H9 (cell line): ENCODE measurements around the gene PTPN3. TPM values are rescaled to one million over a fixed set of nuclear protein-coding genes. Genes with fewer than 3 reads are reported as not detected.

ENCODE experiments used
- DNase-seq: peaks from one replicate; pipeline ENCODE4 v3.0.0-alpha.2; 2017
- H2AFZ ChIP-seq: one replicate; pipeline ENCODE4 v1.6.1; 2013; ENCODE audit warnings: mild to moderate bottlenecking, low read length, control low read depth, moderate library complexity
- H2AK5ac ChIP-seq: 2 replicates; pipeline ENCODE4 v1.6.1; 2013; ENCODE audit warnings: low read length, control low read depth, mixed read lengths; ENCODE audit not compliant: insufficient read length
- H2BK120ac ChIP-seq: one replicate; pipeline ENCODE4 v1.6.1; 2013; ENCODE audit warnings: low read depth, mild to moderate bottlenecking, low read length, control low read depth, inconsistent platforms; ENCODE audit not compliant: poor library complexity, severe bottlenecking
- H2BK12ac ChIP-seq: 2 replicates; pipeline ENCODE4 v1.6.1; 2013; ENCODE audit warnings: low read length, control low read depth, mixed read lengths, low read depth; ENCODE audit not compliant: insufficient read length
- H2BK15ac ChIP-seq: 2 replicates; pipeline ENCODE4 v1.6.1; 2013; ENCODE audit warnings: low read depth, low read length, control low read depth
- H2BK20ac ChIP-seq: one replicate; pipeline ENCODE4 v1.6.1; 2013; ENCODE audit warnings: low read depth, mild to moderate bottlenecking, low read length, control low read depth, inconsistent platforms; ENCODE audit not compliant: poor library complexity, severe bottlenecking
- H2BK5ac ChIP-seq: 2 replicates; pipeline ENCODE4 v1.6.1; 2013; ENCODE audit warnings: low read length, control low read depth, mixed read lengths; ENCODE audit not compliant: insufficient read length
- H3K14ac ChIP-seq: 2 replicates; pipeline ENCODE4 v1.6.1; 2013; ENCODE audit warnings: low read length, control low read depth; ENCODE audit not compliant: insufficient read depth
- H3K18ac ChIP-seq: 2 replicates; pipeline ENCODE4 v1.6.1; 2013; ENCODE audit warnings: low read depth, mild to moderate bottlenecking, mixed read lengths, low read length, control low read depth; ENCODE audit not compliant: insufficient read length
- H3K23ac ChIP-seq: 2 replicates; pipeline ENCODE4 v1.6.1; 2013; ENCODE audit warnings: low read length, control low read depth, mixed read lengths, low read depth; ENCODE audit not compliant: insufficient read length
- H3K23me2 ChIP-seq: 2 replicates; pipeline ENCODE4 v1.6.1; 2013; ENCODE audit warnings: low read depth, mild to moderate bottlenecking, mixed read lengths, low read length, control low read depth; ENCODE audit not compliant: insufficient read length, poor library complexity, severe bottlenecking
- H3K27ac ChIP-seq: 2 replicates; pipeline ENCODE4 v1.5.1; 2013; ENCODE audit warnings: low read length, control low read depth, mixed read lengths, low read depth; ENCODE audit not compliant: insufficient read length
- H3K27me3 ChIP-seq: 2 replicates; pipeline ENCODE4 v1.6.1; 2013; ENCODE audit warnings: low read length, control low read depth, inconsistent platforms; ENCODE audit not compliant: insufficient read depth
- H3K4ac ChIP-seq: 2 replicates; pipeline ENCODE4 v1.6.1; 2013; ENCODE audit warnings: low read depth, mild to moderate bottlenecking, control low read depth, inconsistent platforms, low read length, moderate library complexity
- H3K4me1 ChIP-seq: 2 replicates; pipeline ENCODE4 v1.6.1; 2013; ENCODE audit warnings: low read length, control low read depth, inconsistent platforms; ENCODE audit not compliant: insufficient read depth
- H3K4me2 ChIP-seq: 2 replicates; pipeline ENCODE4 v1.6.1; 2013; ENCODE audit warnings: low read length, control low read depth, mixed read lengths; ENCODE audit not compliant: insufficient read length, insufficient read depth
- H3K56ac ChIP-seq: 2 replicates; pipeline ENCODE4 v1.6.1; 2013; ENCODE audit warnings: low read depth, mild to moderate bottlenecking, mixed read lengths, low read length, control low read depth; ENCODE audit not compliant: insufficient read length
- H3K79me1 ChIP-seq: 2 replicates; pipeline ENCODE4 v1.6.1; 2013; ENCODE audit warnings: low read depth, mild to moderate bottlenecking, moderate library complexity, low read length, control low read depth, inconsistent platforms; ENCODE audit not compliant: insufficient read depth, poor library complexity, severe bottlenecking
- H3K79me2 ChIP-seq: 2 replicates; pipeline ENCODE4 v1.6.1; 2013; ENCODE audit warnings: low read length, control low read depth, inconsistent platforms; ENCODE audit not compliant: insufficient read depth
- H3K9ac ChIP-seq: 2 replicates; pipeline ENCODE4 v1.6.1; 2013; ENCODE audit warnings: low read length, control low read depth, mixed read lengths; ENCODE audit not compliant: insufficient read length; ENCODE audit errors: extremely low read depth
- H3K9me3 ChIP-seq: one replicate; pipeline ENCODE4 v1.6.1; 2013; ENCODE audit warnings: low read depth, low read length, inconsistent platforms; ENCODE audit not compliant: control insufficient read depth
- H3T11ph ChIP-seq: one replicate; pipeline ENCODE4 v1.6.1; 2013; ENCODE audit warnings: mild to moderate bottlenecking, low read length, control low read depth, inconsistent platforms
- H4K20me1 ChIP-seq: one replicate; pipeline ENCODE4 v1.6.1; 2013; ENCODE audit not compliant: control insufficient read depth, insufficient read length, insufficient read depth
- H4K5ac ChIP-seq: 2 replicates; pipeline ENCODE4 v1.6.1; 2013; ENCODE audit warnings: low read depth, mild to moderate bottlenecking, mixed read lengths, low read length, control low read depth; ENCODE audit not compliant: insufficient read length
- H4K8ac ChIP-seq: replicated peaks from 2 replicates; pipeline ENCODE4 v1.6.1; 2013; ENCODE audit warnings: low read length, control low read depth, mixed read lengths, low read depth; ENCODE audit not compliant: insufficient read length
- H4K91ac ChIP-seq: 2 replicates; pipeline ENCODE4 v1.6.1; 2013; ENCODE audit warnings: low read depth, mild to moderate bottlenecking, moderate library complexity, mixed read lengths, low read length, control low read depth; ENCODE audit not compliant: insufficient read length
- H3K27ac Mint-ChIP-seq, 3 experiments: 2 replicates in 2 of 3; 3 replicates in 1 of 3; pipeline ENCODE4 v1.8.0; 2020 to 2021; ENCODE audit warnings: mixed read lengths in 3 of 3, mild to moderate bottlenecking in 1 of 3, moderate library complexity in 1 of 3
- H3K27me3 Mint-ChIP-seq: 2 replicates; pipeline ENCODE4 v1.8.0; 2021; ENCODE audit warnings: low read depth, mild to moderate bottlenecking, moderate library complexity, mixed read lengths
- H3K36me3 Mint-ChIP-seq, 3 experiments: 2 replicates in 2 of 3; 3 replicates in 1 of 3; pipeline ENCODE4 v1.8.0; 2020 to 2021; ENCODE audit warnings: low read depth in 3 of 3, mixed read lengths in 3 of 3; ENCODE audit not compliant: insufficient read depth in 1 of 3
- H3K4me1 Mint-ChIP-seq, 2 experiments: 2 replicates each; pipeline ENCODE4 v1.8.0; 2020; ENCODE audit warnings: mixed read lengths in 2 of 2
- H3K4me3 Mint-ChIP-seq, 2 experiments: 2 replicates in 1 of 2; 3 replicates in 1 of 2; pipeline ENCODE4 v1.8.0; 2020 to 2021; ENCODE audit warnings: mild to moderate bottlenecking in 2 of 2, mixed read lengths in 2 of 2, moderate library complexity in 1 of 2
- H3K9me3 Mint-ChIP-seq, 2 experiments: 2 replicates in 1 of 2; 3 replicates in 1 of 2; pipeline ENCODE4 v1.8.0; 2020; ENCODE audit warnings: mild to moderate bottlenecking in 2 of 2, mixed read lengths in 2 of 2, moderate library complexity in 1 of 2
- CTCF ChIP-seq: fragments of 200-600 bp; sonication (generic); conservative IDR thresholded peaks from 3 replicates; pipeline ENCODE4 v1.8.0; 2021; ENCODE audit warnings: antibody characterized with exemption, mild to moderate bottlenecking
- WGBS: extraction: QIAGEN DNeasy Blood & Tissue Kit; methylation state at CpG from one replicate; pipeline ENCODE4 v1.1.7; 2013; ENCODE audit warnings: missing lambda C conversion rate, low lambda C conversion rate, mixed read lengths; ENCODE audit not compliant: insufficient read length; ENCODE audit errors: extremely low coverage; 5-methylcytosine and 5-hydroxymethylcytosine counted together
- total RNA-seq: library from RNA; stranded (reverse); gene quantifications from 2 replicates; pipeline ENCODE4 v1.2.1, GENCODE V29; 2021

Gene PTPN3
- total RNA-seq, 1 experiment from 2014 or later: 2.6 TPM

- Histone ChIP-seq H3K23ac (no peak overlapping the region), H3K27ac (no peak overlapping the region), H4K20me1 (no peaks in the 10 kb centered on the region), H3K56ac (no peak overlapping the region), H3K4me2 (no peak overlapping the region), H3K9me3 (no peaks in the 10 kb centered on the region), H2BK120ac (no peak overlapping the region), H3K4ac (no peak overlapping the region), H2BK12ac (no peak overlapping the region), H3T11ph (no peak overlapping the region), H2BK20ac (no peak overlapping the region), H2AFZ (no peak overlapping the region), H3K4me1 (no peaks in the 10 kb centered on the region), H3K18ac (no peak overlapping the region), H3K79me2 (no peaks in the 10 kb centered on the region), H2BK15ac (no peak overlapping the region), H4K8ac (no peak overlapping the region), H3K79me1 (no peaks in the 10 kb centered on the region), H4K91ac (no peak overlapping the region), H3K9ac (no peak overlapping the region), H4K5ac (no peak overlapping the region), H2AK5ac (no peak overlapping the region), H3K14ac (no peak overlapping the region), H2BK5ac (no peak overlapping the region), H3K27me3 (no peaks in the 10 kb centered on the region), H3K23me2 (no peaks in the 10 kb centered on the region)
- Mint-ChIP-seq H3K4me1 (no peaks in the 10 kb centered on the region), H3K36me3 (no peaks in the 10 kb centered on the region; a peak in 1 of 7 replicates), H3K27ac (no peak overlapping the region), H3K9me3 (peaks cover 0 to 3% of the 10 kb centered on the region in 2 experiments; a peak in 1 of 5 replicates), H3K4me3 (no peak overlapping the region), H3K27me3 (peaks cover 6% of the 10 kb centered on the region)
- DNase-seq: no peak
- no peak for TF ChIP-seq CTCF
- no CpG with 5 or more reads among the region's 3 CpGs for WGBS
Observed at GRCh38 chr9:109536859-109537258, 38.8 kb upstream of the PTPN3 start.
